Stomach smooth muscle (tissue), 2 donors: ENCODE data around the gene GRIA4.

Source experiments
- H3K27ac ChIP-seq: one replicate; pipeline ENCODE4 v1.7.0; 2013; ENCODE audit warnings: mild to moderate bottlenecking, low read length, inconsistent platforms
- H3K27me3 ChIP-seq, 2 donors: one replicate each; pipeline ENCODE4 v1.7.0; 2013; ENCODE audit warnings: low read length in 2 of 2; ENCODE audit not compliant: insufficient read depth in 2 of 2, control insufficient read depth in 1 of 2
- H3K36me3 ChIP-seq, 2 donors: one replicate each; pipeline ENCODE4 v1.7.0; 2013; ENCODE audit warnings: low read length in 2 of 2; ENCODE audit not compliant: control insufficient read depth in 2 of 2, insufficient read depth in 2 of 2
- H3K4me1 ChIP-seq: one replicate; pipeline ENCODE4 v1.7.0; 2013; ENCODE audit warnings: low read length; ENCODE audit not compliant: control insufficient read depth, insufficient read depth
- H3K4me3 ChIP-seq, 2 donors: one replicate each; pipeline ENCODE4 v1.7.0; 2013; ENCODE audit warnings: low read length in 2 of 2
- H3K9ac ChIP-seq, 2 donors: one replicate each; pipeline ENCODE4 v1.7.0; 2013; ENCODE audit warnings: low read length in 2 of 2, mild to moderate bottlenecking in 1 of 2
- H3K9me3 ChIP-seq, 2 donors: one replicate each; pipeline ENCODE4 v1.7.0; 2013; ENCODE audit warnings: low read length in 2 of 2; ENCODE audit not compliant: control insufficient read depth in 2 of 2
- donor health status: healthy.
- donor health status: Pancreatic carcinoma.

GRIA4 gene

DNA sequence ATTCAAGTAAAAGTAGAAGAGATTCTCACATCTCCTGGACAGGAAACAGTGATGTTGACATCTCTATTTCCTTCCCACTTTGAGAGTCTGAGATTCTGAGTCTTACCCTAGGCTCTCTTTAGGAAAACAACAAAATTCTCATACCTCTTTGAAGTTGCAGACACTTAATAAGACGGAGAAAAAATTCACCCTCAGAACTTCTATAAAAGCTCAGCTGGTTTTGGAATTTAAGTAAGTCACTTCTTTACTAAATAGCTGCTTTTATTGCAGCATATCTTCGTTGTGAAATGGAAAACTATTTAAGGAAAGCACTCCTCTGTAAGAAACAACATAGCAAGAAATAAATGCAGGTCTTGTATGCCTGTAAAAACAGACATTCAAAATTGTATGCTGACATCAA is 333.0 kb downstream of the GRIA4 start:
- Histone ChIP-seq H3K4me1 (no peaks in the 10 kb centered on the region), H3K4me3 (no peak overlapping the region), H3K36me3 (no peaks in the 10 kb centered on the region), H3K27ac (no peak overlapping the region), H3K27me3 (no peaks in the 10 kb centered on the region), H3K9ac (no peak overlapping the region), H3K9me3 (no peaks in the 10 kb centered on the region)

DNA sequence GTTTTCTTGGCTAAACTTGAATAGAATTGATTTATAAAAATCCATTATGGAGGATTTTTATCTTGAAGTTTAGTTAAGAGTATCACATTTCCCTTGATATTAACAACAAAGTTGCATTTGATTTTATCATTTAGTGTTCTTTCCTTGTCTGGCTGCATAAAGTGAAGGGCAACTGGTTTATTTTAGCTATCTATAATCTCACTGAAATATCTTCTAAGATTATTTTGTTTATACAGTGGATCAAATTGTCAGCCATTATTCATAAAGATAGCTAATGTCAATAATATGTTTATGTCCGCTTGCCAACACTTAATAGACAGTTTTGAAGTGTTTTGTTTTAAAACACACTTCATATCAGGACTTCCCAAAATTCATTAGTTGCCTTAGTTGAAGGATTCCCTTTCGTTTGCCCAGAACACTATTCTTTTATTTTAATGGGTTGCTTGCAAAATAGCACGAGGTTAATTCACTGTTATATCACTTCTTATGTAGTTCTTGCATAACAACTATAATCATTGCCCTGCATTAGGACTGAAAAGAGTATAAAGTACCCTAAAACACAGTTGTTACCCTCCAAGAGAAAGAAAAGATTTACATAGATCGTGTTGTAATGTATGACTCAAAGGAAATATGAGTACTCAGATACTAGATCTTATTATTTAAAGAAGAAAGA is 339.2 kb downstream of the GRIA4 start:
- H3K27ac ChIP-seq = no peak overlapping the region
- H3K4me3 ChIP-seq = no peak overlapping the region
- H3K9me3 ChIP-seq = no peaks in the 10 kb centered on the region
- no peaks in the 10 kb centered on the region for H3K27me3 ChIP-seq
- H3K4me1 ChIP-seq = no peaks in the 10 kb centered on the region
- H3K9ac ChIP-seq = no peak overlapping the region
- no peaks in the 10 kb centered on the region for H3K36me3 ChIP-seq

DNA sequence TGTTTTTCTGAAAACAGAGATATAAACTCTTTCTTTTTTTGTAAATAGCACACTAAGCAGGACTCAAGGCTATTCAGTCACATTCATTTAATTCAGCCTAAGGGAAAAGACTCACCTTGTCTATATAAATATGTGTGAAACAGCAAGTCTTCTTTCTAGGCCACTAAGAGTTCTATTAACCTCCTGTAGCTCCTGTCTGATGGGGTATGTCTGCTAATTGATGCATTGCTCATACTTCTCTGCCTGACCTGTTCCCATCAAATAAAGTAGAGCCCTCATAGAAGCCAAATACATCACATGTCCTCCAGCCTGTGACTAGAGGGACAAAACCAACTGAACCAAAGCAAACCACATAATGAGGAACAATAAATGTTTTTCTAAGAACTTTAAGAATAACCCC is 344.0 kb downstream of the GRIA4 start:
- Histone ChIP-seq H3K4me3 (no peak overlapping the region), H3K9me3 (no peaks in the 10 kb centered on the region), H3K4me1 (no peaks in the 10 kb centered on the region), H3K27ac (no peak overlapping the region), H3K9ac (no peak overlapping the region), H3K36me3 (no peaks in the 10 kb centered on the region), H3K27me3 (no peaks in the 10 kb centered on the region)

DNA sequence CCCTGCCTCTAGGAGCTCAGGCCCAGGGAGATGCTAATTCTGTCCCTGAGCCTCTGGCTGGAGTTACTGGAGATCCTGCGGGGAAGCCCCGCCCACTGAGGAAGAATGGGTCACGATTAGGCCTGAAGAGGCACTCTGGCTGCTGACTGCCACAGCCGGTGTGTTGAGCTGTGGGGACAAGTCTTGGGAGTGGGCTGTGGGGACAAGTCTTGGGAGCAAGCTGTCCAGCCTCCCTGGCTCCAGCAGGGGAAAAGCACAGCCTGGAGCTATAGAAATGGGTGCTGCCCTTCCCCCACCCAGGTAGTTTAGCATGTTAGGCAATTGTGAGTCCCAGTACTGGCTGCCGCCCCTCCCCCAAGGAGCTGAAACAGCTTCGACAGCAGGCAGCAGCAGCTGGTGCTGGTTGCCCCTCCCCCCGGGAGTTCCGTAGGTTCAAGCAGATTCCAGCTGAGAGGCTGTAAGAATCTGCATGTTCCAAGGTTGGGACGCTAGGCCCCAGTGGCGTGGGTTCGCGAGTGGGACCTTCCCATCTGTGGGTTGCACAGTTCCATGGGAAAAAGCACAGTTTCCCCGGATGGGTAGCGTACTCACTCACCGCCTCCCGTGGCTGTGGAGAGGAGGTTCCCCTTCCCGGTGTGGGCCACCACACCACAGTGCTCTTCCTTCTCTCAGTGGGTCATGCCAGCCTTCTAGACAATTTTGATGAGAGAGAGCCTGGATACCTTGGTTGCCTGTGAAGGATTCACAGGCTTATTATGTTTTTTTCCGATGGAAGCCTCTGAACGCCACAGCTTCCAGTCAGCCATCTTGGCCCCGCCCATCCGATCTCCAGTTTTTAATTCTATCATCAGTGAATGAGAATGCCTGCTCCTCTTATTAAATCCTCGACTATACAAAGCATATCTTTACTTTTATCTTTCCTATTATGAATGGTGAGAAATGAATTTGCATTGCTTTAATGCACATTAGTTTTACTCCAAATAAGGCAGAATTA is 350.7 kb downstream of the GRIA4 start:
- no peak overlapping the region for H3K4me3 ChIP-seq
- no peaks in the 10 kb centered on the region for H3K4me1 ChIP-seq
- no peaks in the 10 kb centered on the region for H3K36me3 ChIP-seq
- no peaks in the 10 kb centered on the region for H3K27me3 ChIP-seq
- H3K9me3 ChIP-seq = peaks cover 0 to 4% of the 10 kb centered on the region in 2 donors
- H3K27ac ChIP-seq = no peak overlapping the region
- H3K9ac ChIP-seq = no peak overlapping the region

- H3K9me3 ChIP-seq = no peaks in the 10 kb centered on the region
- no peaks in the 10 kb centered on the region for H3K27me3 ChIP-seq
- no peaks in the 10 kb centered on the region for H3K4me1 ChIP-seq
- no peak overlapping the region for H3K9ac ChIP-seq
- H3K36me3 ChIP-seq = no peaks in the 10 kb centered on the region
- H3K27ac ChIP-seq = no peak overlapping the region
- no peak overlapping the region for H3K4me3 ChIP-seq
These were observed 358.3 kb downstream of the GRIA4 start for GRCh38 chr11:105968021-105968697.

DNA sequence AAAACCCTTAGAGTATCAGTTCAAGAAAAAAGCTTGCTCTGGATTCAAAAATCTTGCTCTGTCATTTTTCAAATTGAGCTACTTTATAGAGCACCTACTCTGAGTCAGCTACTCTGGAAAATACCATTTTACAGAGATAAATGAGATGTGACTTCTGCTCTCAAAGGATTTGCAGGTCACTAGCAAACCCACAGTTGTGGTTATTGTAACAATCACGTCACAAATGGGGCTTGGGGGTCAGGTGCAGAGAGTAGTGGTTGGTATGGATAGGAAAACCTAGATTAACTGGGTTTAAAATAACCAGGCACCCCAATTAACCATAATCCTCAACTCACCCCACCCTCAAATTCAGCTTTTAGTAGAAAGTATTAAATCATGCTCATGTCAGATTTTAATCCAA is 359.9 kb downstream of the GRIA4 start:
- no peak overlapping the region for H3K9ac ChIP-seq
- H3K36me3 ChIP-seq = no peaks in the 10 kb centered on the region
- H3K4me3 ChIP-seq = no peak overlapping the region
- H3K4me1 ChIP-seq = no peaks in the 10 kb centered on the region
- no peak overlapping the region for H3K27ac ChIP-seq
- H3K9me3 ChIP-seq = no peaks in the 10 kb centered on the region
- no peaks in the 10 kb centered on the region for H3K27me3 ChIP-seq

GRCh38 chr11:105975128-105975527 is 365.3 kb downstream of the GRIA4 start:
- Histone ChIP-seq H3K27me3 (no peaks in the 10 kb centered on the region), H3K4me3 (no peak overlapping the region), H3K9ac (no peak overlapping the region), H3K36me3 (no peaks in the 10 kb centered on the region), H3K9me3 (no peaks in the 10 kb centered on the region), H3K27ac (no peak overlapping the region), H3K4me1 (no peaks in the 10 kb centered on the region)

GRCh38 chr11:105979997-105980703 is 370.3 kb downstream of the GRIA4 start:
- Histone ChIP-seq H3K9ac (no peak overlapping the region), H3K9me3 (no peaks in the 10 kb centered on the region), H3K27me3 (no peaks in the 10 kb centered on the region), H3K36me3 (no peaks in the 10 kb centered on the region), H3K27ac (no peak overlapping the region), H3K4me3 (no peak overlapping the region), H3K4me1 (no peaks in the 10 kb centered on the region)

GRCh38 chr11:105986554-105986953 is 376.7 kb downstream of the GRIA4 start:
- Histone ChIP-seq H3K4me1 (no peaks in the 10 kb centered on the region), H3K9ac (no peak overlapping the region), H3K36me3 (no peaks in the 10 kb centered on the region), H3K27me3 (no peaks in the 10 kb centered on the region), H3K4me3 (no peak overlapping the region), H3K9me3 (no peaks in the 10 kb centered on the region), H3K27ac (no peak overlapping the region)

GRCh38 chr11:105988197-105988596 is 378.3 kb downstream of the GRIA4 start:
- H3K4me3 ChIP-seq = no peak overlapping the region
- H3K36me3 ChIP-seq = no peaks in the 10 kb centered on the region
- no peak overlapping the region for H3K27ac ChIP-seq
- H3K4me1 ChIP-seq = no peaks in the 10 kb centered on the region
- H3K9me3 ChIP-seq = no peaks in the 10 kb centered on the region
- no peak overlapping the region for H3K9ac ChIP-seq
- H3K27me3 ChIP-seq = no peaks in the 10 kb centered on the region
